HG02623 (cell line): Measurements from ENCODE around the gene HDAC11.

Experiments
- ATAC-seq: cut with Tn5 transposase; IDR thresholded peaks from one replicate; pipeline ENCODE4 v1.9.1; 2021; ENCODE audit warnings: moderate library complexity; ENCODE audit not compliant: unreplicated experiment

Gene HDAC11

GRCh38 chr3:13506680-13507079 is 26.6 kb downstream of the HDAC11 start:
- ATAC-seq, result no peak

- no peak for ATAC-seq
These were observed 27.1 kb downstream of the HDAC11 start for GRCh38 chr3:13507247-13507569.

GRCh38 chr3:13507570-13508339 is 27.6 kb downstream of the HDAC11 start:
- ATAC-seq, result no peak

GRCh38 chr3:13508496-13508895 is 28.4 kb downstream of the HDAC11 start:
- ATAC-seq, result no peak

GRCh38 chr3:13509059-13509815 is 29.1 kb downstream of the HDAC11 start:
- no peak for ATAC-seq

GRCh38 chr3:13509816-13510192 is 29.7 kb downstream of the HDAC11 start:
- no peak for ATAC-seq

GRCh38 chr3:13512451-13512850 is 32.3 kb downstream of the HDAC11 start:
- ATAC-seq, result no peak

- no peak for ATAC-seq
These were observed 33.2 kb downstream of the HDAC11 start for GRCh38 chr3:13513051-13513912.

GRCh38 chr3:13513913-13514517 is 33.9 kb downstream of the HDAC11 start:
- no peak for ATAC-seq

- no peak for ATAC-seq
These were observed 34.7 kb downstream of the HDAC11 start for GRCh38 chr3:13514639-13515435.

- ATAC-seq, result no peak
These were observed 36.0 kb downstream of the HDAC11 start for GRCh38 chr3:13515786-13516759.

- no peak for ATAC-seq
These were observed 36.6 kb downstream of the HDAC11 start for GRCh38 chr3:13516760-13517135.

GRCh38 chr3:13517253-13517977 is 37.3 kb downstream of the HDAC11 start:
- no peak for ATAC-seq

GRCh38 chr3:13518516-13518953 is 38.4 kb downstream of the HDAC11 start:
- no peak for ATAC-seq

GRCh38 chr3:13519006-13519791 is 39.1 kb downstream of the HDAC11 start:
- no peak for ATAC-seq

GRCh38 chr3:13520326-13520880 is 40.3 kb downstream of the HDAC11 start:
- no peak for ATAC-seq

- no peak for ATAC-seq
These were observed 41.2 kb downstream of the HDAC11 start for GRCh38 chr3:13521309-13521708.
